Measurements from ENCODE around the gene ANKRD42.
"Not testable (repeated sequence)": the region's sequence is repeated elsewhere in the genome, so short reads cannot be mapped to it uniquely, and the experiment has no call there.

The ANKRD42 gene

DNA sequence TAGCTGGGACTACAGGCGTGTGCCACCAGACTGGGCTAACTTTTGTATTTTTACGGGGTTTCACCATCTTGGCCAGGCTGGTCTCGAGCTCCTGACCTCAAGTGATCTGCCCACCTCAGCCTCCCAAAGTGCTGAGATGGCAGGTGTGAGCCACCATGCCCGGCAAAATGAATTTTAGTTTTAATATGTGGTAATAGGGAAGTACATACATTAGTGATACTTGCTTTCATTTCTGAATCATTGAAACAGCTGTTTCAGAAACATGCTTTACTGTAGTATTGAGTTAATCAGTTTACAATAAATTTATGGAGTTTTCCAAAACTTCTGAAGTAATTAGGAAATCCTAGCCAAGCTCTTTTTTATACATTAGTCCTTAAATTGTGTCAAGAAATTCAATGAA is 21.0 kb upstream of the ANKRD42 start:
- no peak for DNase-seq (ENCODE audit: low read depth)

DNA sequence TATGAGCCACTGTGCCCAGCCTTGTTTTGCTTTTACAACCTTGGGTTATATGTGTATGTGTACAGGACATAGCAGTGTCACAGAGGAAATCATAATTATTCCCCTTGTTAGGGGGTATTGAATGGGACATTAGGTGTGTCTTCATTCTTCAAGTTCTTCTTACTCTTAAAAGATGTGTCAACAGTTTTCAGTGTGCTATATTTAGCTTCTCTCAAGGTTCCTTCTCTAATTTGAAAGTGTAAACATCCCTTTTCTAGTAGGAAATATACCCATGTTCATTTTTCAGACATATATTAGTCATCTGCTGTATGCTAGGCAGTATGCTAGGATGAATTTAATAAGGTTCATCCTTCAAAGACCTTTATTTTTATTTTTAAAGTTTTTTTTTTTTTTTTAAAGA is 19.5 kb upstream of the ANKRD42 start:
- DNase-seq (ENCODE audit: low read depth): no peak

DNA sequence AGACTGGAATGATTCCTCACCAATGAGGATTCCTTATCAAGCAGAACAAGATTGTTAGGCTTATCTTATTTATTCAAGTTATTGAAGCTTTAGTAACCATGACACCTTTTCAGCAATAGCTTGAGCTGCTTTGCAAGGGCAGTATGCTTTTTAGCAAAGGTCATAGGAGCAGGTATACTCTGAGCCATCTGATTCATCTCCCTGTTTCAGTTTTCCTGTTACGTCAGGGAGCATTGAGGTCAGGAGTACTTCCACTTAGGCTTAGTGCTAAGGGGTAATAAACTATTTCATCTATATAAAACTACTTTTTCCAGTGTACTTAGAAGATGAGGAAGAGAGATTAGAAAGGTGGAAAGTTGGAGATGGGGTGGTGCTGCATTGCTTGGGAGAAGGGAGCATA is 17.7 kb upstream of the ANKRD42 start:
- no peak for DNase-seq (ENCODE audit: low read depth)

DNA sequence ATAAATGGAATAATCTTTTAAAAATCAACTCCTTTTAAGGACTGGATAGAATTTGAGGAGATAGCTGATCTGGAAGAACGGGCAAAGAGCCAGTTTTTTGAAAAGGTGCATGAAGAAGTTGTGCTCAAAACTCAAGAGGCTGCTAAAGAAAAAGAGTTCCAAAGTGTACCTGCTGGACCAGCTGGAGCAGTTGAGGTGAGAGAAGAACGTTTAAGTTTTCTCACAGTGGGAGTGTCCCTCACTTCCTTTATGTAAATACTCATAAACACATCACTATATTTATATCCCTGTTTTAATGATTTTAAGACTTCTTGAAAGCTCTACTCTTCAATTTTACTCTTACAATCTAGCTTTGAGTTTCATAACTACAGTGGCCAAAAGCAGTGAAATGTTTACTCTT is 11.7 kb upstream of the ANKRD42 start:
- no peak for DNase-seq (ENCODE audit: low read depth)

DNA sequence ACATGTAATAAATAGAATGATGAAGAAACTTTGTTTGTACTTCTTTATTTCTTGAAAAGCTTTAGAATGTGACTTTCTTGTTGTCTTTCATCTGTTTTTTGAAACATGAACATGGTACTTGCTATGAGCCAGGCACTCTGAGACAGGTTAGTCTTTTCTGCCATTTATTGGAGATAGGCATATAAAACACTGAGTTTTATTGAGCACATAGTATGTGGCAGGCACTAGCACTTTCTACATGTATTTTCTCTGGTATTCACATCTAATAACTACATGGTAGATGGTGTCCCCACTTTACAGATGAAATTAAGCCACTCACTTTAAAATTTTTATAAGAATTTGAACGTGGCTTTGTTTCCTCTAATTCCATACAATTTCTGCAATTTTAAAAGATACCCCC is 7.7 kb upstream of the ANKRD42 start:
- DNase-seq (ENCODE audit: low read depth): no peak

GRCh38 chr11:83187465-83187864 is 6.0 kb upstream of the ANKRD42 start:
- no peak for DNase-seq (ENCODE audit: low read depth)

GRCh38 chr11:83191491-83191890 is 2.0 kb upstream of the ANKRD42 start:
- no peak for DNase-seq (ENCODE audit: low read depth)

- DNase-seq (ENCODE audit: low read depth): no peak
These were observed 1.5 kb upstream of the ANKRD42 start for GRCh38 chr11:83191986-83192385.

DNA sequence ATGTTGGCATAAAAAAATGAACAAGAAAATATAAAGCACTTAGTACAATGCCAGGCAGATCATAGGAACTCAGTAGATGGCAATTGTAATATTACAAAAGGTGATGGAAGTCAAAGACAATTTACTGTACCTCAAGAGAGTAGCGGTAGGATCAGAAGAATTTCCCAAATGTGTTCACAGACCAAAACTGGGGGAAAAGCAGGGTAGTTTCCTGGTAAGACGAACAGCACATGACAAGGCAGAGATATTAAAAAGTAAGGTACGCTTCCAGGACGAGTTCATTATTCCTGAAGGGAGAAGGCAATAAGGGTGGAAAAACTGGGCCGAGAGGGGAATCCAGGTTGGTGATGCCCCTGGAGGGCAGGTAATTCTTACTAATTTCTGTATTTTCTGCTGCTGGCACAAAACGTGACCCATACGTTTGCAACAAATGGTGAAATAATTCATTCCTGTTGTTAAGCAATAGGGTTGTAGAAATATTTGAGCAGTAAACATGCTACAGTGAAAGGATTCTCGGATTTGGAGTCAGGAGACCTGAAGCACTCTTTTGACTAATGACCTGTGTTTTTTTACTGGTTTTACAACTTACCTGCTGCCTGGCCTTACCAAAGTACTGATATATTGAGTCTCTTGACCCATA is 786 bp upstream of the ANKRD42 start:
- DNase-seq (ENCODE audit: low read depth): no peak

DNA sequence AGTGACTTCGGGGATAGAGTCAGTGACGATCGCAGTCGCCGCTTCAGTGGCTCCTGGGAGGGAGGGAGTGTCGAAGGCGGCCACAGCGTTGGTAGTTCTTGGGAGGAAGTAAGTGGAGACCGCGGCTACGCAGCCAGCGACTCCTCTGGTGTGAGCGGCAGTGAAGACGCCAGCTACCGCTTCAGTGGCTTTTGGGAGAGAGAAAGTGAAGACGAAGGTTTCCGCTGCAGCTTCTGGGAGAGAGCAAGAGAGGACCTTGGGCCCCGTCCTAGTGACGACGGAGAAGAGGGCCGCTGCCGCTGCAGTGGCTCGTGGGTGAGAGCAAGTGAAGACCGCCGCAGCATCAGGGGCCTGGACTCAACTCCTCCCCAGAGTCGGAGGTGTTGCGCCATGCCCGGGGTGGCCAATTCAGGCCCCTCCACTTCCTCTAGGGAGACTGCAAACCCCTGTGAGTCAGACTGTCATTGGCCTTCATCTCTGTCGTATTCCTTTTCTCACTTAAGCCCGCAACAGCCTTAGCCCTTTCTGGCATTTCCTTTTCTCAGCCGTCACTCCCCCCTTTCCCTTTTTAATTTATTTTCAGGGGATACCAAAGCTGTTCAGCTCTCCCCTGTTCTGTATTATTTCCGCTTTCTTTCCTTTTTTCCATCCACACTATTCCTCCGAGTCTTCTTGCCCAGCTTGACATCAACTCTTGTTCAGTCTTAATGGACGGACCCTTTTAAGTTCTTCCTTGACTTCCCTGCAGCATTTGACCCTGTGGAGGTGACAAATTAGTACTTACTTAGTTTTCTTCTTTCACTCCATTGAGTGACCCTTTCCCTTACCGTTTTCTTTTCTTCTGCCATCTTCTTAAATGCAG is 1.0 kb downstream of the ANKRD42 start:
- DNase-seq (ENCODE audit: low read depth): peak; percentile 27

DNA sequence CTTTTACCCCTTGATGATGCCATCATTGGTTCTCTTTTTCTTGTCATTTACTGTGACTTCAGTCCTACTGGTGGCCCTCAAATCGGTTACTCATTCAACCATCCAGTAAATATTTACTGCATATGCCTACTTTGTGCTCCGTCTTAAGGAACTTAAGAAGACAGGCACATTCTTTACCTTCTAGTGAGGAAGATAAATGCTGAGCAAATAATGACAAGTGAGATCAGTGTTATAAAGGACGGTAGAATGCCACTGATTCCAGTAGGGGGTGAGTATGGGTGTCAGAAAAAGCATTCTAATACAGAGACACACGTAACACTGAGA is 1.6 kb downstream of the ANKRD42 start:
- no peak for DNase-seq (ENCODE audit: low read depth)

GRCh38 chr11:83195649-83196048 is 2.1 kb downstream of the ANKRD42 start:
- no peak for DNase-seq (ENCODE audit: low read depth)

DNA sequence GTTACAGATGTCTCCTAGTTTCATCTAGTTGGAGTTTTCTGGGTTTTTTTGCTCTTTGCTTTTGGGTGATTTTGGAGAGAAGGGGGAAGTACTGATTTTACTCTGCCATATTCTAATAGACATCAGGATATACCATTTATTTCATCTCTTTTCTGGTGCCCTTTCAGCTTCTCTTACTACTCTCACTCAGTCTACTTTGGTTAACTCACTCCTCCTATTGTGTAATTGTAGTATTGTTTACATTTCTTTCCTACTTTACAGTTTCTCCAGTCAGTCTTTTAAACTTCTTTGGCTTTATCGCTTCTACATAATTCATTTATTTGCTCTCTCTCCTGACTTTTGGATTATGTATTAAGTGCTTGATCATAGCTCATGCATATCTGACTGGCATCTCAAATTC is 6.5 kb downstream of the ANKRD42 start:
- DNase-seq (ENCODE audit: low read depth): no peak

DNA sequence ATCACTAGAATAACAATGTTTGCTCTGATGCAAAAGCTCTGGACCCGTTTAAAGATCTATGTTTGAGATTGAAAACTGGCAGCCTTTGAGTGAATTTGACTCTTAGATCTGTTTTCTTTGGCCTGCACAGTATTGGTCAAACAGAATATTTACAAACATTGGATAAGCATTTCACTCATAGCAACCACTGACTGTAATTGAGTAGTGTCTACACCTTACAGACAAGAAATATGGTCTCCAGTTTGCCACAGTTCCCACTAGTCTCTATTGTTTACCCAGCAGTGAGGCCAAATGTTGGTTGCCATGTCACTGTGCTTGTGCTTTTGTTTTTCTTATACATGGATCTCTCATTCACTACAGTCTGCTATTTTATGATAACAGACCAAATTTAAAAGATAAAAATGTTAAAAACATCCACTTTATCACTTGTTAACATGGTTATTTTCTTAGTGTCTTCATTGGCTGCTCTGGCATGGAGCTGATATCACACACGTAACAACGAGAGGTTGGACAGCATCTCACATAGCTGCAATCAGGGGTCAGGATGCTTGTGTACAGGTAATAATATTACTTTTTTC is 12.2 kb downstream of the ANKRD42 start:
- DNase-seq (ENCODE audit: low read depth): no peak

DNA sequence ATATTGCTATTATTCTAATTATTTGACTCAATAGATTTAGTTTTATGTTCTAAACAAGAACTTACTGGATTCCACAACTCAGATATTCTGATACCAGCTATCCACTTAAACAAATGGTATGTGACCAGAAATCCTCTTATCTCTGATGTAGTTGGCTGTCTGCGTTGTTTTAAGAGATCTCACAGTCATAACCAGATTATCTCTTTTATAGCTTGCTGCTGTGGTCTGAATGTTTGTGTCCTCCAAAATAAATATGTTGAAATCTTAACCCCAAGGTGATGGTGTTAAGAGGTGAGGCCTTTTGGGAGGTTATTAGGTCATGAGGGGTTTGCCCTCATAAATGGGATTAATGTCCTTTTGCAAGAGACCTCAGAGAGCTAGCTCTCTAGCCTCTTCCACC is 12.7 kb downstream of the ANKRD42 start:
- no peak for DNase-seq (ENCODE audit: low read depth)

GRCh38 chr11:83206771-83207382 is 13.4 kb downstream of the ANKRD42 start:
- DNase-seq (ENCODE audit: low read depth): not testable (repeated sequence)

DNA sequence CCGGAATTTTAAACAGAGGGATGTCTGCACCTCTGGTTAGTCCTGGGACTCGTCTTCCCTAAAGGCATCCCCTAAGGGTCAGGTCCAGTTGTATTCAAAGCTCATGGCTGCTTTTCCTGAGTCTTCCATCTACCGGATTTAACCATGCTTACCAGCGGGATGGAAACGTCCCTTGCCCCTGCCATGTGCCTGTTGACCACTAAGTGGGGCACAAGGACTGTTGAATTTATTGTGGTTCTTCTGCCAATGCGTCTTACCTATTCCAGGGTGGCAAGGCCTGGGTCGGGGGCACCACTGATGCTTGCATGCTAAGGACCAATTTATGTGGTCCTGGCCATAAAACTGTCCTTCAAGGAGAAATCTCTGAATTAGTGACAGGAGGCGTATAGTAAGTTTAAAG is 25.6 kb downstream of the ANKRD42 start:
- DNase-seq (ENCODE audit: low read depth): no peak

- no peak for DNase-seq (ENCODE audit: low read depth)
These were observed 26.7 kb downstream of the ANKRD42 start for GRCh38 chr11:83220260-83220659.

DNA sequence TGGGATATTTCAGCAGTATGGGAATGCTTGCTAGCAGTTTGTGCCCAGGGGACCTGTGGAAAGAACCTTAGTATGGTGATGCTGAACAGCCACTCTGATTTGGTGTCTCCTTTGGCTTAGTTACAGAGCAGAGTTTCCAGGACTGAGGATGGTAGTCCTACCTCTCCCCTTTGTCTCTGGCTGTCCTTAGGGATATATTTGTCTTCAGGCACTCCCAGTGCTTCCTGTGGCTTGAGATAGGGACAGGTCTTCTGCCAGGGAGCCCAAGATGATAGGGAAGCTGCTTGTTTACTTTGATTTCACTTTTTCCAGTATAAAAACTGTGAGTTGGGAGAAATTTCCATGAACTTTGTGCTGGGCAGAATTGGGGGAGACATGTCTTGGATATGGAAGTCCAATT is 28.2 kb downstream of the ANKRD42 start:
- no peak for DNase-seq (ENCODE audit: low read depth)

GRCh38 chr11:83222499-83222898 is 29.0 kb downstream of the ANKRD42 start:
- no peak for DNase-seq (ENCODE audit: low read depth)

DNA sequence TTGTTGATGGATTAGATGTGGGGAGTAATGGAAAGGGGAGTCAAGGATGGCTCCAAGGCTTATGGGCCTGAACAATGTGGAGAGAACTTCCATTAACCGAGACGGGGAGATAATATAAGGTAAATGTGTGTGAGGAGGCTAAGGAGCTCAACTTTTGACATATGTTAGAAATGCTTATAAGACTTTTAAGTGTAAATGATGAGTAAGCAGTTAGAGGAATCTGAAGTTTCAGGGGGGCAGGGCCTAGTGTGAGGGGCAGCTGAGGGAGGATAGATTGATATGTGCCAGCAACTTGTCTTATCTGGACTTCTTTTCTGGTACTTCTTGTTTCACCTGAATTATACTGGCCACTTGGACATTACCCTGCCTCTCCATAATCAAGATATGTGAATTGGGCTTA is 29.9 kb downstream of the ANKRD42 start:
- no peak for DNase-seq (ENCODE audit: low read depth)

DNA sequence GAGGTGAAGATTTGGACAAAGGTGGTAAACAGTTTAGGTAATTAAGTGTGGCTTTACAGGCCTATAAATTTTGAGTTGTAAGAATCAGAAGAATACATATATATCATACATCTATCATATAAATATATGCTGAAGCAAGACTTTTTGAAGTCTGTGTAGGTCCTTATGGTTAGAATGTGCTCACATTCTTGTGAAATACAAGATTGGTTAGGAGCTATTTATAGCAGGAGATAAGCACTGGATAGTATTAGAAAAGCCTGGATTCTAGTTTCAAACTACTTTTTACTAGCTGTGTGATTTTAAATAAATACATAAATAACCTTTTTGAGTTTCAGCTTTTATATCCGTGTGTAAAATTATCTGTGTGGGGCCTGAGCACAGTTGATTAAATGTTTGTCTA is 42.3 kb downstream of the ANKRD42 start:
- no peak for DNase-seq (ENCODE audit: low read depth)

GRCh38 chr11:83238111-83238510 is 44.6 kb downstream of the ANKRD42 start:
- DNase-seq (ENCODE audit: low read depth): no peak

Data from stimulated activated CD8-positive, alpha-beta memory T cell treated with anti-CD3 and anti-CD28 coated beads, Interleukin-15, amount 100 ng/mL, for 1 hour (primary cell).